K562 (cell line): ENCODE measurements around the gene SUMO3. TPM values are rescaled to one million over a fixed set of nuclear protein-coding genes. Genes with fewer than 3 reads are reported as not detected.
A peak's percentile ranks its signal among the peaks of the same experiment; 100 is the strongest.

Experiments used
- ATF6 ChIP-seq: sonication (generic); formaldehyde crosslinking; IDR thresholded peaks from 2 replicates; pipeline ENCODE4 v1.4.0; 2020; ENCODE audit warnings: mild to moderate bottlenecking, missing genetic modification reagents
- E2F3 ChIP-seq: fragments of 250-450 bp; sonication (Bioruptor Pico); IDR thresholded peaks from 2 replicates; pipeline ENCODE4 v1.4.0; 2020; ENCODE audit warnings: mild to moderate bottlenecking
- ELK1 ChIP-seq: sonication (generic); formaldehyde crosslinking; IDR thresholded peaks from 2 replicates; pipeline ENCODE4 v1.8.1; 2022; ENCODE audit warnings: missing genetic modification reagents
- EP300 ChIP-seq: IDR thresholded peaks from 2 replicates; pipeline ENCODE4 v1.6.1; 2012; ENCODE audit warnings: low read length, improper control_type of control experiment
- GTF2B ChIP-seq: IDR thresholded peaks from 2 replicates; pipeline ENCODE4 v1.6.1; 2011; ENCODE audit not compliant: insufficient read length; ENCODE audit errors: extremely low read depth
- LARP7 ChIP-seq: fragments of 450-650 bp; IDR thresholded peaks from 2 replicates; pipeline ENCODE4 v1.6.1; 2016
- MGA ChIP-seq: fragments of 450-650 bp; IDR thresholded peaks from 2 replicates; pipeline ENCODE4 v1.6.1; 2016; ENCODE audit warnings: mild to moderate bottlenecking, moderate library complexity
- PHF21A ChIP-seq: fragments of 450-650 bp; IDR thresholded peaks from 2 replicates; pipeline ENCODE4 v1.6.1; 2017; ENCODE audit warnings: low read depth, borderline replicate concordance
- PRMT5 ChIP-seq: sonication (generic); formaldehyde crosslinking; IDR thresholded peaks from 2 replicates; pipeline ENCODE4 v1.5.0; 2020; ENCODE audit warnings: missing genetic modification reagents
- RBFOX2 ChIP-seq: fragments of 200-400 bp; formaldehyde crosslinking; IDR thresholded peaks from 2 replicates; pipeline ENCODE4 v1.6.1; 2017; ENCODE audit warnings: low read depth, mild to moderate bottlenecking, low read length, moderate library complexity
- SAFB ChIP-seq: fragments of 200-400 bp; formaldehyde crosslinking; IDR thresholded peaks from 2 replicates; pipeline ENCODE4 v1.6.1; 2017; ENCODE audit warnings: low read depth, low read length, borderline replicate concordance
- ZC3H8 ChIP-seq: fragments of 450-650 bp; IDR thresholded peaks from 2 replicates; pipeline ENCODE4 v1.6.1; 2017
- ZNF780A ChIP-seq: fragments of 250-450 bp; sonication (Bioruptor Pico); IDR thresholded peaks from 2 replicates; pipeline ENCODE4 v1.5.0; 2021; ENCODE audit warnings: mild to moderate bottlenecking
- polyA plus RNA-seq, 8 experiments: library from polyadenylated mRNA; depleted of rRNA in 4 of 8; stranded (reverse) in 5 of 8; unstranded in 3 of 8; fragments of >200 nt; fragmentation: Nextera tagmentation in 2 of 8; fragmentation: Illumina TruSeq in 1 of 8; extraction: Ambion mirVana in 2 of 8; extraction: Trizol in 1 of 8; gene quantifications; 2 replicates each; pipeline versions ENCODE4 v1.2.1 to v1.2.3, GENCODE V29; 2011 to 2014; ENCODE audit warnings: inconsistent platforms in 1 of 8, missing spikeins in 1 of 8
- total RNA-seq, 7 experiments: library from RNA; depleted of rRNA in 6 of 7; stranded (reverse); fragments of >200 nt in 6 of 7; fragmentation: Illumina TruSeq in 2 of 7; extraction: Trizol in 2 of 7; gene quantifications; 2 replicates each; pipeline versions ENCODE4 v1.2.1 to v1.2.3, GENCODE V29; 2011 to 2021; ENCODE audit warnings: low replicate concordance in 1 of 7

Gene SUMO3
- total and polyA plus RNA-seq, 9 of the 15 experiments (the other 6 are each of a cell fraction or from before 2014, with no cell fraction given), result 13.9 to 143 (median 113) TPM

- TF ChIP-seq MGA (peak; percentile 98), LARP7 (no peak), ATF6 (CRISPR knock-in tag) (peak; percentile 63), E2F3 (CRISPR knock-in tag) (0 out of 2 replicates have a peak, but pooled peaks have one; percentile 57), SAFB (no peak), RBFOX2 (peak; percentile 47), ZC3H8 (no peak), ZNF780A (CRISPR knock-in tag) (no peak), PRMT5 (CRISPR knock-in tag) (no peak), EP300 (peak; percentile 98), ELK1 (CRISPR knock-in tag) (no peak), PHF21A (no peak; the same call in 1 of the 2 replicates), GTF2B (no peak)
These were observed 37.0 kb upstream of the SUMO3 start (continued) for GRCh38 chr21:44854664-44855446.
